PFSK-1 (cell line): ENCODE measurements around the gene LSP1.
A peak's percentile ranks its signal among the peaks of the same experiment; 100 is the strongest.

Experiments used
- POLR2AphosphoS5 ChIP-seq: IDR thresholded peaks from 2 replicates; pipeline ENCODE4 v1.6.1; 2012; ENCODE audit warnings: low read depth, mild to moderate bottlenecking, control low read depth, low read length, moderate library complexity
- REST ChIP-seq, 2 experiments: IDR thresholded peaks; 2 replicates each; pipeline versions ENCODE4 v1.6.1 to v1.8.0; 2011 to 2012; ENCODE audit warnings: low read depth in 2 of 2, low read length in 2 of 2, control low read depth in 1 of 2, inconsistent platforms in 1 of 2, mild to moderate bottlenecking in 1 of 2, moderate library complexity in 1 of 2; ENCODE audit not compliant: insufficient read depth in 1 of 2
- SIN3A ChIP-seq: IDR thresholded peaks from 2 replicates; pipeline ENCODE4 v1.6.1; 2012; ENCODE audit warnings: mild to moderate bottlenecking, low read length, moderate library complexity, borderline replicate concordance; ENCODE audit not compliant: insufficient read depth
- TAF1 ChIP-seq: IDR thresholded peaks from 2 replicates; pipeline ENCODE4 v1.6.1; 2012; ENCODE audit warnings: low read length, control low read depth, borderline replicate concordance; ENCODE audit not compliant: insufficient read depth

- TF ChIP-seq REST (IDR thresholded peaks at IDR 0.05; ENCODE audit: insufficient read depth in 1 of 2, low read depth in 2 of 2, low read length in 2 of 2), result no peak
- peak; percentile 17; the same call in 1 of the 2 replicates for TF ChIP-seq POLR2AphosphoS5
- no peak for TF ChIP-seq TAF1
- TF ChIP-seq SIN3A, result no peak
Measured at GRCh38 chr11:1890856-1891830, 38.3 kb downstream of the LSP1 start.
